K562 (cell line): ENCODE results near the gene REP15. TPM values are rescaled to one million over a fixed set of nuclear protein-coding genes. Genes with fewer than 3 reads are reported as not detected.

Experiments
- BACH1 ChIP-seq: fragments of 200-800 bp; sonication (Bioruptor generic); IDR thresholded peaks from 2 replicates; pipeline ENCODE4 v1.6.1; 2016; ENCODE audit warnings: missing genetic modification characterization, missing compliant biosample characterization
- BHLHE40 ChIP-seq: IDR thresholded peaks from 2 replicates; pipeline ENCODE4 v1.6.1; 2011; ENCODE audit warnings: low read length, improper control_type of control experiment
- CHD4 ChIP-seq: fragments of 200-600 bp; sonication (generic); IDR thresholded peaks from 3 replicates; pipeline ENCODE4 v1.6.1; 2012; ENCODE audit warnings: low read depth, mild to moderate bottlenecking, mixed read lengths, low read length, inconsistent platforms; ENCODE audit not compliant: insufficient read depth, insufficient replicate concordance, poor library complexity, severe bottlenecking
- FOXK1 ChIP-seq: sonication (generic); formaldehyde crosslinking; IDR thresholded peaks from 2 replicates; pipeline ENCODE4 v1.8.0; 2022; ENCODE audit warnings: missing genetic modification reagents, mild to moderate bottlenecking, borderline replicate concordance
- KAT2B ChIP-seq: IDR thresholded peaks from one replicate; pipeline ENCODE4 v1.6.1; 2012; ENCODE audit warnings: low read depth, mild to moderate bottlenecking, control low read depth, inconsistent platforms, low read length, moderate library complexity
- KLF6 ChIP-seq: fragments of 250-450 bp; sonication (Bioruptor Pico); IDR thresholded peaks from 2 replicates; pipeline ENCODE4 v1.4.0; 2020; ENCODE audit warnings: mild to moderate bottlenecking, moderate library complexity, borderline replicate concordance
- NELFE ChIP-seq: IDR thresholded peaks from 2 replicates; pipeline ENCODE4 v1.6.1; 2011; ENCODE audit warnings: mild to moderate bottlenecking; ENCODE audit not compliant: insufficient read depth, insufficient read length
- NEUROD1 ChIP-seq: fragments of 150-350 bp; IDR thresholded peaks from 2 replicates; pipeline ENCODE4 v1.6.1; 2014; ENCODE audit warnings: borderline replicate concordance, low read length, low read depth; ENCODE audit not compliant: partially characterized antibody
- RFX1 ChIP-seq: fragments of 450-650 bp; IDR thresholded peaks from 2 replicates; pipeline ENCODE4 v1.6.1; 2016; ENCODE audit warnings: mild to moderate bottlenecking, moderate library complexity
- SIN3B ChIP-seq: fragments of 450-650 bp; IDR thresholded peaks from 2 replicates; pipeline ENCODE4 v1.6.1; 2017; ENCODE audit warnings: low read depth, mild to moderate bottlenecking, moderate library complexity
- XRCC5 ChIP-seq: fragments of 200-400 bp; formaldehyde crosslinking; IDR thresholded peaks from 2 replicates; pipeline ENCODE4 v1.6.1; 2017; ENCODE audit warnings: low read depth, mild to moderate bottlenecking, low read length
- ZBTB8A ChIP-seq: fragments of 450-650 bp; IDR thresholded peaks from 2 replicates; pipeline ENCODE4 v1.6.1; 2018; ENCODE audit warnings: mild to moderate bottlenecking, moderate library complexity; ENCODE audit not compliant: partially characterized antibody
- ZFX ChIP-seq: sonication (generic); formaldehyde crosslinking; IDR thresholded peaks from 2 replicates; pipeline ENCODE4 v1.8.0; 2022; ENCODE audit warnings: mild to moderate bottlenecking, missing genetic modification reagents, moderate library complexity
- ZNF224 ChIP-seq: sonication (generic); formaldehyde crosslinking; IDR thresholded peaks from 2 replicates; pipeline ENCODE4 v1.8.0; 2022; ENCODE audit warnings: mild to moderate bottlenecking, missing genetic modification reagents
- ZSCAN29 ChIP-seq: fragments of 450-650 bp; IDR thresholded peaks from 2 replicates; pipeline ENCODE4 v1.6.1; 2017
- polyA plus RNA-seq, 8 experiments: library from polyadenylated mRNA; depleted of rRNA in 4 of 8; stranded (reverse) in 5 of 8; unstranded in 3 of 8; fragments of >200 nt; fragmentation: Nextera tagmentation in 2 of 8; fragmentation: Illumina TruSeq in 1 of 8; extraction: Ambion mirVana in 2 of 8; extraction: Trizol in 1 of 8; gene quantifications; 2 replicates each; pipeline versions ENCODE4 v1.2.1 to v1.2.3, GENCODE V29; 2011 to 2014; ENCODE audit warnings: inconsistent platforms in 1 of 8, missing spikeins in 1 of 8
- total RNA-seq, 7 experiments: library from RNA; depleted of rRNA in 6 of 7; stranded (reverse); fragments of >200 nt in 6 of 7; fragmentation: Illumina TruSeq in 2 of 7; extraction: Trizol in 2 of 7; gene quantifications; 2 replicates each; pipeline versions ENCODE4 v1.2.1 to v1.2.3, GENCODE V29; 2011 to 2021; ENCODE audit warnings: low replicate concordance in 1 of 7
- TF ChIP-seq, protein P1 (sequence below), 2 experiments: IDR thresholded peaks; 2 replicates each; pipeline ENCODE4 v1.6.1; 2012; ENCODE audit warnings: improper control_type of control experiment in 2 of 2, low read depth in 2 of 2, low read length in 2 of 2, borderline replicate concordance in 1 of 2
- TF ChIP-seq, protein P2 (sequence below): fragments of 250-450 bp; sonication (Bioruptor Pico); IDR thresholded peaks from 2 replicates; pipeline ENCODE4 v1.8.0; 2022; ENCODE audit warnings: moderate library complexity, mild to moderate bottlenecking, inconsistent platforms
- TF ChIP-seq, protein P3 (sequence below): fragments of 450-650 bp; IDR thresholded peaks from 2 replicates; pipeline ENCODE4 v1.6.1; 2018; ENCODE audit not compliant: partially characterized antibody

REP15 gene
- total and polyA plus RNA-seq, 9 of the 15 experiments (the other 6 are each of a cell fraction or from before 2014, with no cell fraction given): not detected

DNA sequence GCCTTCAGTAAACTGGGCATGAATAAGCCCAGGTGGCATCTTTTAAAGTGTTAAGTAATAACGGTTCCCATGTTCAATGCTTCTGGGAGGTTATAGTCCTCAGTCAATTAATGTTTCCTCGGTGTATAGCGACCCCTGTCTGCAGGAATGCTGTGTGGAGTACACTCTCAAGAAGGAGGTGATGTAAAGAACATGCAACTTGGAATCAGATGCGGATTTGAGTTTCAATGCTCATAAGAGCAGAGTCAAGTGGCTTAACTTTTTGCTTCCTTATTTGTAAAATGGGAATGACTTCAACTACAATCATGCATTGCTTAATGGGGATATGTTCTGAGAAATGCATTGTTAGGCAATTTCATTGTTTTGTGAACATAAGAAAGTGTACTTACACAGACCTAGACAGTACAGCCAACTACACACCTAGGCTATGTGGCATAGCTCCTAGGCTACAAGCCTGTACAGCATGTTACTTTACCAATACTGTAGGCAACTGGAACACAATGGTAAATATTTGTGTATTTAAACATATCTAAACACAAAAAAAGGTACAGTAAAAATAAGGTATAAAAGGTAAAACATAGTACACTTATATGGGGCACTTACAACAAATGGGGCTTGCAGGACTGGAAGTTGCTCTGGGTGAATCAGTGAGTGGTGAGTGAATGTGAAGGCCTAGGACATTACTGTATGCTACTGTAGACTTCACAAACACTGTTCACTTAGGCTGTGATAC lies 7.6 kb downstream of the REP15 start (continued):
- TF ChIP-seq, protein P1, sequence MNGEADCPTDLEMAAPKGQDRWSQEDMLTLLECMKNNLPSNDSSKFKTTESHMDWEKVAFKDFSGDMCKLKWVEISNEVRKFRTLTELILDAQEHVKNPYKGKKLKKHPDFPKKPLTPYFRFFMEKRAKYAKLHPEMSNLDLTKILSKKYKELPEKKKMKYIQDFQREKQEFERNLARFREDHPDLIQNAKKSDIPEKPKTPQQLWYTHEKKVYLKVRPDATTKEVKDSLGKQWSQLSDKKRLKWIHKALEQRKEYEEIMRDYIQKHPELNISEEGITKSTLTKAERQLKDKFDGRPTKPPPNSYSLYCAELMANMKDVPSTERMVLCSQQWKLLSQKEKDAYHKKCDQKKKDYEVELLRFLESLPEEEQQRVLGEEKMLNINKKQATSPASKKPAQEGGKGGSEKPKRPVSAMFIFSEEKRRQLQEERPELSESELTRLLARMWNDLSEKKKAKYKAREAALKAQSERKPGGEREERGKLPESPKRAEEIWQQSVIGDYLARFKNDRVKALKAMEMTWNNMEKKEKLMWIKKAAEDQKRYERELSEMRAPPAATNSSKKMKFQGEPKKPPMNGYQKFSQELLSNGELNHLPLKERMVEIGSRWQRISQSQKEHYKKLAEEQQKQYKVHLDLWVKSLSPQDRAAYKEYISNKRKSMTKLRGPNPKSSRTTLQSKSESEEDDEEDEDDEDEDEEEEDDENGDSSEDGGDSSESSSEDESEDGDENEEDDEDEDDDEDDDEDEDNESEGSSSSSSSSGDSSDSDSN (IDR thresholded peaks at IDR 0.05; ENCODE audit: borderline replicate concordance in 1 of 2, low read depth in 2 of 2, low read length in 2 of 2): no peak
- TF ChIP-seq ZNF224 (CRISPR knock-in tag): no peak
- no peak for TF ChIP-seq FOXK1
- TF ChIP-seq CHD4: no peak
- TF ChIP-seq XRCC5: no peak
- no peak for TF ChIP-seq BHLHE40
- TF ChIP-seq, protein P2, sequence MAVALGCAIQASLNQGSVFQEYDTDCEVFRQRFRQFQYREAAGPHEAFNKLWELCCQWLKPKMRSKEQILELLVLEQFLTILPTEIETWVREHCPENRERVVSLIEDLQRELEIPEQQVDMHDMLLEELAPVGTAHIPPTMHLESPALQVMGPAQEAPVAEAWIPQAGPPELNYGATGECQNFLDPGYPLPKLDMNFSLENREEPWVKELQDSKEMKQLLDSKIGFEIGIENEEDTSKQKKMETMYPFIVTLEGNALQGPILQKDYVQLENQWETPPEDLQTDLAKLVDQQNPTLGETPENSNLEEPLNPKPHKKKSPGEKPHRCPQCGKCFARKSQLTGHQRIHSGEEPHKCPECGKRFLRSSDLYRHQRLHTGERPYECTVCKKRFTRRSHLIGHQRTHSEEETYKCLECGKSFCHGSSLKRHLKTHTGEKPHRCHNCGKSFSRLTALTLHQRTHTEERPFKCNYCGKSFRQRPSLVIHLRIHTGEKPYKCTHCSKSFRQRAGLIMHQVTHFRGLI (CRISPR knock-in tag): no peak
- no peak for TF ChIP-seq KLF6 (CRISPR knock-in tag)
- TF ChIP-seq RFX1: no peak
- no peak for TF ChIP-seq NEUROD1
- no peak for TF ChIP-seq ZBTB8A
- TF ChIP-seq ZSCAN29: no peak
- no peak for TF ChIP-seq SIN3B
- no peak for TF ChIP-seq NELFE
- TF ChIP-seq BACH1 (tag): peak; percentile 67; the same call in 1 of the 2 replicates
- TF ChIP-seq ZFX (CRISPR knock-in tag): no peak
- TF ChIP-seq, protein P3, sequence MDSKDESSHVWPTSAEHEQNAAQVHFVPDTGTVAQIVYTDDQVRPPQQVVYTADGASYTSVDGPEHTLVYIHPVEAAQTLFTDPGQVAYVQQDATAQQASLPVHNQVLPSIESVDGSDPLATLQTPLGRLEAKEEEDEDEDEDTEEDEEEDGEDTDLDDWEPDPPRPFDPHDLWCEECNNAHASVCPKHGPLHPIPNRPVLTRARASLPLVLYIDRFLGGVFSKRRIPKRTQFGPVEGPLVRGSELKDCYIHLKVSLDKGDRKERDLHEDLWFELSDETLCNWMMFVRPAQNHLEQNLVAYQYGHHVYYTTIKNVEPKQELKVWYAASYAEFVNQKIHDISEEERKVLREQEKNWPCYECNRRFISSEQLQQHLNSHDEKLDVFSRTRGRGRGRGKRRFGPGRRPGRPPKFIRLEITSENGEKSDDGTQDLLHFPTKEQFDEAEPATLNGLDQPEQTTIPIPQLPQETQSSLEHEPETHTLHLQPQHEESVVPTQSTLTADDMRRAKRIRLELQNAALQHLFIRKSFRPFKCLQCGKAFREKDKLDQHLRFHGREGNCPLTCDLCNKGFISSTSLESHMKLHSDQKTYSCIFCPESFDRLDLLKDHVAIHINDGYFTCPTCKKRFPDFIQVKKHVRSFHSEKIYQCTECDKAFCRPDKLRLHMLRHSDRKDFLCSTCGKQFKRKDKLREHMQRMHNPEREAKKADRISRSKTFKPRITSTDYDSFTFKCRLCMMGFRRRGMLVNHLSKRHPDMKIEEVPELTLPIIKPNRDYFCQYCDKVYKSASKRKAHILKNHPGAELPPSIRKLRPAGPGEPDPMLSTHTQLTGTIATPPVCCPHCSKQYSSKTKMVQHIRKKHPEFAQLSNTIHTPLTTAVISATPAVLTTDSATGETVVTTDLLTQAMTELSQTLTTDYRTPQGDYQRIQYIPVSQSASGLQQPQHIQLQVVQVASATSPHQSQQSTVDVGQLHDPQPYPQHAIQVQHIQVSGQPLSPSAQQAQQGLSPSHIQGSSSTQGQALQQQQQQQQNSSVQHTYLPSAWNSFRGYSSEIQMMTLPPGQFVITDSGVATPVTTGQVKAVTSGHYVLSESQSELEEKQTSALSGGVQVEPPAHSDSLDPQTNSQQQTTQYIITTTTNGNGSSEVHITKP: no peak
- no peak for TF ChIP-seq KAT2B
